HCEC 1CT (cell line): ENCODE results near the gene ST6GALNAC3.
"Not testable (repeated sequence)": the region's sequence is repeated elsewhere in the genome, so short reads cannot be mapped to it uniquely, and the experiment has no call there.

Experiments used
- DNase-seq: peaks from one replicate; pipeline ENCODE4 v3.0.0-alpha.2; 2017

ST6GALNAC3 gene

GRCh38 chr1:76291191-76291590, 216.6 kb downstream of the ST6GALNAC3 start:
- no peak for DNase-seq

- no peak for DNase-seq
These were observed 217.2 kb downstream of the ST6GALNAC3 start for GRCh38 chr1:76291737-76292136.

GRCh38 chr1:76292418-76293184, 218.1 kb downstream of the ST6GALNAC3 start:
- no peak for DNase-seq

- no peak for DNase-seq
These were observed 219.3 kb downstream of the ST6GALNAC3 start for GRCh38 chr1:76293831-76294230.

GRCh38 chr1:76294482-76295194, 220.1 kb downstream of the ST6GALNAC3 start:
- no peak for DNase-seq

- no peak for DNase-seq
These were observed 223.9 kb downstream of the ST6GALNAC3 start for GRCh38 chr1:76298399-76298798.

GRCh38 chr1:76299036-76299435, 224.5 kb downstream of the ST6GALNAC3 start:
- no peak for DNase-seq

GRCh38 chr1:76300556-76300955, 226.0 kb downstream of the ST6GALNAC3 start:
- DNase-seq = no peak

GRCh38 chr1:76302711-76303339, 228.3 kb downstream of the ST6GALNAC3 start:
- DNase-seq = no peak

GRCh38 chr1:76303340-76303717, 228.8 kb downstream of the ST6GALNAC3 start:
- no peak for DNase-seq

GRCh38 chr1:76313304-76313703, 238.8 kb downstream of the ST6GALNAC3 start:
- DNase-seq = no peak

GRCh38 chr1:76314730-76315129, 240.2 kb downstream of the ST6GALNAC3 start:
- no peak for DNase-seq

GRCh38 chr1:76317299-76317900, 242.9 kb downstream of the ST6GALNAC3 start:
- DNase-seq = no peak

GRCh38 chr1:76330991-76331603, 256.6 kb downstream of the ST6GALNAC3 start:
- peak; percentile 77 for DNase-seq

GRCh38 chr1:76335882-76336281, 261.3 kb downstream of the ST6GALNAC3 start:
- DNase-seq = no peak

GRCh38 chr1:76336931-76337371, 262.4 kb downstream of the ST6GALNAC3 start:
- peak; percentile 90 for DNase-seq

- DNase-seq = no peak
These were observed 263.1 kb downstream of the ST6GALNAC3 start for GRCh38 chr1:76337542-76338219.

GRCh38 chr1:76340056-76340455, 265.5 kb downstream of the ST6GALNAC3 start:
- DNase-seq = no peak

GRCh38 chr1:76341816-76342215, 267.3 kb downstream of the ST6GALNAC3 start:
- DNase-seq = not testable (repeated sequence)

- no peak for DNase-seq
These were observed 268.8 kb downstream of the ST6GALNAC3 start for GRCh38 chr1:76343356-76343755.

GRCh38 chr1:76351655-76352054, 277.1 kb downstream of the ST6GALNAC3 start:
- no peak for DNase-seq

- no peak for DNase-seq
These were observed 278.3 kb downstream of the ST6GALNAC3 start for GRCh38 chr1:76352741-76353435.
